Fibroblast of gingiva (primary cell): ENCODE results near the gene KIF26A.

ENCODE experiments used
- DNase-seq: peaks from one replicate; pipeline ENCODE4 v3.0.0-alpha.2; 2011; ENCODE audit warnings: low read depth

Gene KIF26A

GRCh38 chr14:104158827-104159798, 20.7 kb downstream of the KIF26A start:
- no peak for DNase-seq

GRCh38 chr14:104159990-104160389, 21.6 kb downstream of the KIF26A start:
- no peak for DNase-seq

- DNase-seq = no peak
Observed at GRCh38 chr14:104161602-104162367, 23.4 kb downstream of the KIF26A start.

GRCh38 chr14:104162495-104162894, 24.1 kb downstream of the KIF26A start:
- no peak for DNase-seq

GRCh38 chr14:104163541-104163940, 25.2 kb downstream of the KIF26A start:
- no peak for DNase-seq

- no peak for DNase-seq
Observed at GRCh38 chr14:104164041-104164440, 25.7 kb downstream of the KIF26A start.

- no peak for DNase-seq
Observed at GRCh38 chr14:104164512-104164911, 26.1 kb downstream of the KIF26A start.

GRCh38 chr14:104166698-104167097, 28.3 kb downstream of the KIF26A start:
- no peak for DNase-seq

- no peak for DNase-seq
Observed at GRCh38 chr14:104168603-104169002, 30.2 kb downstream of the KIF26A start.

- DNase-seq = no peak
Observed at GRCh38 chr14:104169005-104169698, 30.8 kb downstream of the KIF26A start.

- DNase-seq = no peak
Observed at GRCh38 chr14:104169699-104170479, 31.5 kb downstream of the KIF26A start.

- DNase-seq = no peak
Observed at GRCh38 chr14:104171029-104171697, 32.8 kb downstream of the KIF26A start.

GRCh38 chr14:104171895-104172294, 33.5 kb downstream of the KIF26A start:
- DNase-seq = no peak

GRCh38 chr14:104172349-104172748, 34.0 kb downstream of the KIF26A start:
- DNase-seq = no peak

- no peak for DNase-seq
Observed at GRCh38 chr14:104172880-104173279, 34.5 kb downstream of the KIF26A start.

GRCh38 chr14:104174051-104174450, 35.7 kb downstream of the KIF26A start:
- no peak for DNase-seq

- no peak for DNase-seq
Observed at GRCh38 chr14:104175041-104175440, 36.7 kb downstream of the KIF26A start.

GRCh38 chr14:104175811-104176210, 37.4 kb downstream of the KIF26A start:
- no peak for DNase-seq

- no peak for DNase-seq
Observed at GRCh38 chr14:104176611-104177010, 38.2 kb downstream of the KIF26A start.

GRCh38 chr14:104177411-104177810, 39.0 kb downstream of the KIF26A start:
- DNase-seq = no peak

- DNase-seq = no peak
Observed at GRCh38 chr14:104178279-104178678, 39.9 kb downstream of the KIF26A start.
